MM.1S (cell line): ENCODE data around the gene NCLN.
A peak's percentile ranks its signal among the peaks of the same experiment; 100 is the strongest.

Source experiments
- DNase-seq: peaks from one replicate; pipeline ENCODE4 v3.0.0-alpha.2; 2015
- H2AFZ ChIP-seq: fragments of 300-600 bp; sonication (generic); 2 replicates; pipeline ENCODE4 v1.6.0; 2016; ENCODE audit warnings: antibody characterized with exemption, low read length
- H3F3A ChIP-seq: fragments of 300-600 bp; sonication (generic); 2 replicates; pipeline ENCODE4 v1.6.1; 2016; ENCODE audit warnings: mild to moderate bottlenecking, antibody characterized with exemption, low read length, moderate library complexity, mixed read lengths; ENCODE audit not compliant: insufficient read depth
- H3K27ac ChIP-seq: fragments of 300-600 bp; sonication (generic); 2 replicates; pipeline ENCODE4 v1.5.1; 2016; ENCODE audit warnings: mild to moderate bottlenecking, low read length
- H3K27me3 ChIP-seq: fragments of 300-600 bp; sonication (generic); replicated peaks from 2 replicates; pipeline ENCODE4 v1.6.0; 2016; ENCODE audit warnings: low read length; ENCODE audit not compliant: insufficient read depth
- H3K36me3 ChIP-seq: fragments of 300-600 bp; sonication (generic); replicated peaks from 2 replicates; pipeline ENCODE4 v1.6.1; 2016; ENCODE audit warnings: mild to moderate bottlenecking, low read length, mixed read lengths; ENCODE audit not compliant: insufficient read depth
- H3K4me1 ChIP-seq: fragments of 300-600 bp; sonication (generic); 2 replicates; pipeline ENCODE4 v1.6.1; 2016; ENCODE audit warnings: low read length, mixed read lengths
- H3K4me2 ChIP-seq: fragments of 300-600 bp; sonication (generic); 2 replicates; pipeline ENCODE4 v1.6.0; 2016; ENCODE audit warnings: low read depth, low read length
- H3K4me3 ChIP-seq: fragments of 300-600 bp; sonication (generic); 2 replicates; pipeline ENCODE4 v1.5.1; 2016; ENCODE audit warnings: low read length, mixed read lengths
- H3K79me2 ChIP-seq: fragments of 300-600 bp; sonication (generic); 2 replicates; pipeline ENCODE4 v1.6.1; 2016; ENCODE audit warnings: mixed run types, low read length, mixed read lengths
- H3K9ac ChIP-seq: fragments of 300-600 bp; sonication (generic); 2 replicates; pipeline ENCODE4 v1.6.1; 2016; ENCODE audit warnings: low read length, mixed read lengths
- H3K9me2 ChIP-seq: fragments of 300-600 bp; sonication (generic); replicated peaks from 2 replicates; pipeline ENCODE4 v1.6.1; 2016; ENCODE audit warnings: mild to moderate bottlenecking, low read length, mixed read lengths; ENCODE audit not compliant: insufficient read depth
- H3K9me3 ChIP-seq: fragments of 300-600 bp; sonication (generic); replicated peaks from 2 replicates; pipeline ENCODE4 v1.6.1; 2016; ENCODE audit warnings: mild to moderate bottlenecking, low read length, mixed read lengths; ENCODE audit not compliant: insufficient read depth
- H4K20me1 ChIP-seq: fragments of 300-600 bp; sonication (generic); 2 replicates; pipeline ENCODE4 v1.6.1; 2016; ENCODE audit warnings: mild to moderate bottlenecking, low read length, moderate library complexity, mixed read lengths; ENCODE audit not compliant: insufficient read depth
- EZH2 ChIP-seq: fragments of 300-600 bp; sonication (generic); optimal IDR thresholded peaks from 2 replicates; pipeline ENCODE3; 2017; ENCODE audit warnings: low read depth, mild to moderate bottlenecking, antibody characterized with exemption, low read length, mixed read lengths
- EZH2phosphoT487 ChIP-seq: fragments of 300-600 bp; sonication (generic); IDR thresholded peaks from 2 replicates; pipeline ENCODE4 v1.6.1; 2018; ENCODE audit warnings: antibody characterized with exemption, low read length
- TF ChIP-seq, protein P1 (sequence below): fragments of 300-600 bp; sonication (generic); IDR thresholded peaks from 2 replicates; pipeline ENCODE4 v1.5.1; 2016; ENCODE audit warnings: antibody characterized with exemption, low read length, mixed read lengths

NCLN gene

DNA sequence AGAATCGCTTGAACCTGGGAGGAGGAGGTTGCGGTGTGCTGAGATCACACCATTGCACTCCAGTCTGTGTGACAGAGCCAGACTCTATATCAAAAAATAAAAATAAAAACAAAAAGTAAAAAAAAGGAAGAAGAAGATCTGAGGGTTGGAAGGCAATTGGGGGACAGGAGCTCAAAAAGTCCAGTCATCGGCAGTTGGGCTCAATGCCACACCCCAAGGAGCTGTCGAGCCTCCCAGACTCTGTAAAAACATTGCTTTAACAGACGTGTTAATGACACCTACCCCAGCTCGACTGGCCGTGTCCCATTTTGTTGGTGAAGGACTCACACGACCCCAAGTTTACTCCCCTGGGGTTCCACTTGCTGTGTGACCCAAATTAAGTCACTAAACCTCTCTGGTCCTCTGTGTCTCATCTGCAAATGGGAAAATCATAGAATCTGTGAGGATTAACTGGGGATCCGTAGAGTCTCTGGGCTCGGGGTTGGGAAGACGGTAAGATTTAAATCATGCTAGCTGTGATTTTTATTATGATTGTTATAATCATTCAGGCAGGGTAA lies 42.9 kb upstream of the NCLN start:
- Histone ChIP-seq H3K36me3 (no peaks in the 10 kb centered on the region), H3F3A (no peaks in the 10 kb centered on the region), H3K4me2 (no peak overlapping the region), H4K20me1 (no peaks in the 10 kb centered on the region), H3K79me2 (no peaks in the 10 kb centered on the region), H3K9me2 (no peaks in the 10 kb centered on the region), H3K4me1 (no peaks in the 10 kb centered on the region), H3K9ac (no peak overlapping the region), H3K27me3 (peaks cover 71% of the 10 kb centered on the region), H3K27ac (no peak overlapping the region), H2AFZ (no peak overlapping the region), H3K4me3 (no peak overlapping the region), H3K9me3 (no peaks in the 10 kb centered on the region)
- no peak for DNase-seq
- no peak for TF ChIP-seq EZH2phosphoT487
- no peak for TF ChIP-seq EZH2
- TF ChIP-seq, protein P1, sequence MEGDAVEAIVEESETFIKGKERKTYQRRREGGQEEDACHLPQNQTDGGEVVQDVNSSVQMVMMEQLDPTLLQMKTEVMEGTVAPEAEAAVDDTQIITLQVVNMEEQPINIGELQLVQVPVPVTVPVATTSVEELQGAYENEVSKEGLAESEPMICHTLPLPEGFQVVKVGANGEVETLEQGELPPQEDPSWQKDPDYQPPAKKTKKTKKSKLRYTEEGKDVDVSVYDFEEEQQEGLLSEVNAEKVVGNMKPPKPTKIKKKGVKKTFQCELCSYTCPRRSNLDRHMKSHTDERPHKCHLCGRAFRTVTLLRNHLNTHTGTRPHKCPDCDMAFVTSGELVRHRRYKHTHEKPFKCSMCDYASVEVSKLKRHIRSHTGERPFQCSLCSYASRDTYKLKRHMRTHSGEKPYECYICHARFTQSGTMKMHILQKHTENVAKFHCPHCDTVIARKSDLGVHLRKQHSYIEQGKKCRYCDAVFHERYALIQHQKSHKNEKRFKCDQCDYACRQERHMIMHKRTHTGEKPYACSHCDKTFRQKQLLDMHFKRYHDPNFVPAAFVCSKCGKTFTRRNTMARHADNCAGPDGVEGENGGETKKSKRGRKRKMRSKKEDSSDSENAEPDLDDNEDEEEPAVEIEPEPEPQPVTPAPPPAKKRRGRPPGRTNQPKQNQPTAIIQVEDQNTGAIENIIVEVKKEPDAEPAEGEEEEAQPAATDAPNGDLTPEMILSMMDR: no peak

DNA sequence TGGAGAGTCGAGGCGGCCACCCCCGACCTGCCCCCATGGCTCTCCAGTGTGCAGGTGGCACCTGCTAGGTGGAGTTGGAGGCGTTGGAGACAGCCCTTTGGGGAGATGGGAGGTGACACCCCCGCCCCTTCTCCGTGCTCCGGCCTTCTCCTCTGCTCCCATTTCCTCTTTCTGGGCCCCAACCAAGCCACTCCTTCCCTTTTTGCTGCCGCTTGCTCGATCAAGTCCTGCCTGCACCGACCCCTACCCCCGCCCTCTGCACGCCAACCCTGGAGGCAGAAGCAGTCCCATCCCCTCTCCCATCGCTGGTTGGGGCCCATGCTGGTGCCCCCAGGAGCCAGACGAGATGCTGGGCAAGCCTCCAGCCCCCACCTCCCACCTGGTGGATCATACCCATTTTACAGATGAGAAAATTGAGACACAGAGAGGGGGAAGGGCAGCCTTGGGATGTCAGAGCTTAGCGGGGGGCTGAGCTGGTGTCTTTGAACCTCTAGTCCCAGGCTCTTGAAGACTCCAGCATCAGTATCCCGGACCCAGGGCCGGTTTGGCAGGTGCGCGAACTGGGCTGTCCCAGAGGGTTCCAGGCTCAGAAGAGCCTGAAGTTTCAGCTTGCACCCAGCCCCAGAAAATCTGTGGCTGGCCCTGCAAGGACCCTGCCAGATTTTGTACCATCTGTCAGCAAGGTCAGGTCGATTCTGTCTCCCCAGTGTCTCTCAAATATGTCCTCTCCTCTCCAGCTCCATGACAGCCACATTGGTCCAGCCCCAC lies 39.6 kb upstream of the NCLN start:
- Histone ChIP-seq H4K20me1 (no peaks in the 10 kb centered on the region), H3K27me3 (peaks cover 76% of the 10 kb centered on the region), H3F3A (no peaks in the 10 kb centered on the region), H3K9me3 (no peaks in the 10 kb centered on the region), H3K27ac (no peak overlapping the region), H3K4me3 (no peak overlapping the region), H2AFZ (no peak overlapping the region), H3K36me3 (no peaks in the 10 kb centered on the region), H3K4me1 (no peaks in the 10 kb centered on the region), H3K9me2 (no peaks in the 10 kb centered on the region), H3K79me2 (no peaks in the 10 kb centered on the region), H3K4me2 (no peak overlapping the region), H3K9ac (no peak overlapping the region)
- no peak for DNase-seq
- no peak for TF ChIP-seq EZH2phosphoT487
- TF ChIP-seq, protein P1: no peak
- TF ChIP-seq EZH2: no peak

DNA sequence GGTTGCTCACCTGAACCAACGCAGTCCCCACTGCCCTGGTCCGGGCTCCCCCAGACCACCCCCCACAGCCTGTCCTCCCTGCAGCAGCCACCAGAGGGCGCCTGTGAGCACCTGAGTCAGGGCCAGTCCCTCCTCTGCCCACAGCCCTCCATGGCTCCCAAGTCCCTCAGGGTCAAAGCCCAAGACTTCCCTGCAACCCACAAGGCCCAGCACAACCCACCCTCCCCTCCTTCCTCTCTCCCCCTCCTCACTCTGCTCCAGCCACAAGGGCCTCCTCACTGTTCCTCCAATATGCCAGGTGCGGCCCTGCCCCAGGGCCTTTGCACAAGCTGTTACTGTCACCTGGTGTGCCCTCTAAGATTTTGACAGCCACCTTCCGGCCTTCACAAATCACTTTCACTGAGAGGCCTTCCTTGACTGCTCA lies 39.0 kb upstream of the NCLN start:
- no peak for TF ChIP-seq EZH2phosphoT487
- TF ChIP-seq, protein P1: peak; percentile 86
- Histone ChIP-seq H3K4me3 (no peak overlapping the region), H3K27ac (no peak overlapping the region), H3K27me3 (peaks cover 70% of the 10 kb centered on the region), H4K20me1 (no peaks in the 10 kb centered on the region), H3F3A (no peaks in the 10 kb centered on the region), H3K9me3 (no peaks in the 10 kb centered on the region), H3K4me2 (no peak overlapping the region), H3K9ac (no peak overlapping the region), H2AFZ (no peak overlapping the region), H3K36me3 (no peaks in the 10 kb centered on the region), H3K79me2 (no peaks in the 10 kb centered on the region), H3K4me1 (no peaks in the 10 kb centered on the region), H3K9me2 (no peaks in the 10 kb centered on the region)
- DNase-seq: peak; percentile 21
